H1 (cell line): Measurements from ENCODE around the gene FLT1. TPM values are rescaled to one million over a fixed set of nuclear protein-coding genes. Genes with fewer than 3 reads are reported as not detected.

Source experiments
- BACH1 ChIP-seq: IDR thresholded peaks from 2 replicates; pipeline ENCODE4 v1.6.1; 2012; ENCODE audit warnings: low read length, improper control_type of control experiment
- polyA plus RNA-seq, 7 experiments: library from polyadenylated mRNA; depleted of rRNA in 3 of 7; stranded (reverse) in 5 of 7; unstranded in 2 of 7; fragments of >200 nt in 5 of 7; fragments of 200-250 nt in 2 of 7; gene quantifications; 1 replicate in 5 of 7; 2 replicates in 1 of 7; 4 replicates in 1 of 7; pipeline versions ENCODE4 v1.2.1 to v1.2.3, GENCODE V29; 2011 to 2013; ENCODE audit warnings: missing spikeins in 2 of 7, mixed read lengths in 2 of 7
- total RNA-seq: library from RNA; stranded (reverse); fragmentation: NEBNext Ultra II Directional; extraction: Animal tissue kit (Norgen Biotek cat#: 25700); gene quantifications from 2 replicates; pipeline ENCODE4 v1.2.1, GENCODE V29; 2021

FLT1 gene
- total and polyA plus RNA-seq, 2 of the 8 experiments (the other 6 are each of a cell fraction or from before 2014, with no cell fraction given) = 19.7 to 90.2 TPM

DNA sequence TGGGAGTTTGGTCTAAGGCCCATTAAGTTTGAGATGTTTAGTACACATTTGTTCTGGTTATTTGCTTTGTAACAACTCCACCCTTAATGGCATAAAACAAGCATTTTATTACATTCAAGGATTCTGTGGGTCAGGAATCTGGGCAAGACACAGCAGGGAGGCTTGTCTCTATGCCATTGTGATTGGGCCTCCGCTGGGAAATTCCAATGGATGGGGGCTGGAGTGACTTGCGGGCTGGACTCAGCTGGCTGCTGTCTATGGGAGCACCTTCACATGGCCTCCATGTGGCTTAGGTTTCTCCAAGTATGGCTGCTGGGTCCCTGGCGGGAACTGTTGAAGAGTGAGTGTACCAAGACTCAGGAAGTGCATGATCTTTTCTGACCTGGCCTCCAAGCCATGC is 197.6 kb downstream of the FLT1 start (continued):
- TF ChIP-seq BACH1 = no peak
